ENCODE data around the gene CRYBG1.
"Not testable (repeated sequence)": the region's sequence is repeated elsewhere in the genome, so short reads cannot be mapped to it uniquely, and the experiment has no call there.

Gene CRYBG1

GRCh38 chr6:106372838-106373501 is 12.5 kb downstream of the CRYBG1 start:
- no peak for DNase-seq
- in situ Hi-C loops (cut with MboI; ENCODE audit: low pct_unique_long_range_greater_than_20kb, low sequenced_read_pairs), result loop anchor here (25.0 kb wide), 1 partner anchor 189 kb away; no protein-coding TSS in a partner anchor

GRCh38 chr6:106373502-106374239 is 13.2 kb downstream of the CRYBG1 start:
- DNase-seq, result no peak
- in situ Hi-C loops (cut with MboI; ENCODE audit: low pct_unique_long_range_greater_than_20kb, low sequenced_read_pairs), result loop anchor here (25.0 kb wide), 1 partner anchor 189 kb away; no protein-coding TSS in a partner anchor

- in situ Hi-C loops (cut with MboI; ENCODE audit: low pct_unique_long_range_greater_than_20kb, low sequenced_read_pairs), result no loop called here
- no peak for DNase-seq
Measured at GRCh38 chr6:106377061-106377540, 16.6 kb downstream of the CRYBG1 start.

GRCh38 chr6:106379951-106380350 is 19.4 kb downstream of the CRYBG1 start:
- in situ Hi-C loops (cut with MboI; ENCODE audit: low pct_unique_long_range_greater_than_20kb, low sequenced_read_pairs), result no loop called here
- DNase-seq, result no peak

GRCh38 chr6:106380407-106380806 is 19.9 kb downstream of the CRYBG1 start:
- in situ Hi-C loops (cut with MboI; ENCODE audit: low pct_unique_long_range_greater_than_20kb, low sequenced_read_pairs), result no loop called here
- DNase-seq, result no peak

GRCh38 chr6:106381223-106381622 is 20.7 kb downstream of the CRYBG1 start:
- DNase-seq, result no peak
- in situ Hi-C loops (cut with MboI; ENCODE audit: low pct_unique_long_range_greater_than_20kb, low sequenced_read_pairs), result no loop called here

GRCh38 chr6:106381881-106382280 is 21.4 kb downstream of the CRYBG1 start:
- in situ Hi-C loops (cut with MboI; ENCODE audit: low pct_unique_long_range_greater_than_20kb, low sequenced_read_pairs), result no loop called here
- no peak for DNase-seq

- DNase-seq, result no peak
- in situ Hi-C loops (cut with MboI; ENCODE audit: low pct_unique_long_range_greater_than_20kb, low sequenced_read_pairs), result no loop called here
Measured at GRCh38 chr6:106383573-106383972, 23.1 kb downstream of the CRYBG1 start.

GRCh38 chr6:106385530-106385929 is 25.0 kb downstream of the CRYBG1 start:
- in situ Hi-C loops (cut with MboI; ENCODE audit: low pct_unique_long_range_greater_than_20kb, low sequenced_read_pairs), result no loop called here
- no peak for DNase-seq

- in situ Hi-C loops (cut with MboI; ENCODE audit: low pct_unique_long_range_greater_than_20kb, low sequenced_read_pairs), result no loop called here
- DNase-seq, result no peak
Measured at GRCh38 chr6:106387875-106388274, 27.4 kb downstream of the CRYBG1 start.

GRCh38 chr6:106390088-106390487 is 29.6 kb downstream of the CRYBG1 start:
- in situ Hi-C loops (cut with MboI; ENCODE audit: low pct_unique_long_range_greater_than_20kb, low sequenced_read_pairs), result no loop called here
- no peak for DNase-seq

- DNase-seq, result no peak
- in situ Hi-C loops (cut with MboI; ENCODE audit: low pct_unique_long_range_greater_than_20kb, low sequenced_read_pairs), result no loop called here
Measured at GRCh38 chr6:106396426-106397220, 36.1 kb downstream of the CRYBG1 start.

- in situ Hi-C loops (cut with MboI; ENCODE audit: low pct_unique_long_range_greater_than_20kb, low sequenced_read_pairs), result no loop called here
- DNase-seq, result no peak
Measured at GRCh38 chr6:106397431-106397830, 36.9 kb downstream of the CRYBG1 start.

- DNase-seq, result no peak
- in situ Hi-C loops (cut with MboI; ENCODE audit: low pct_unique_long_range_greater_than_20kb, low sequenced_read_pairs), result no loop called here
Measured at GRCh38 chr6:106398621-106399020, 38.1 kb downstream of the CRYBG1 start.

GRCh38 chr6:106405044-106405443 is 44.5 kb downstream of the CRYBG1 start:
- in situ Hi-C loops (cut with MboI; ENCODE audit: low pct_unique_long_range_greater_than_20kb, low sequenced_read_pairs); DNase-seq: not testable (repeated sequence)

- no peak for DNase-seq
- in situ Hi-C loops (cut with MboI; ENCODE audit: low pct_unique_long_range_greater_than_20kb, low sequenced_read_pairs), result no loop called here
Measured at GRCh38 chr6:106411056-106411455, 50.5 kb downstream of the CRYBG1 start.

GRCh38 chr6:106411643-106412200 is 51.2 kb downstream of the CRYBG1 start:
- DNase-seq, result no peak
- in situ Hi-C loops (cut with MboI; ENCODE audit: low pct_unique_long_range_greater_than_20kb, low sequenced_read_pairs), result no loop called here

GRCh38 chr6:106413016-106413415 is 52.5 kb downstream of the CRYBG1 start:
- in situ Hi-C loops (cut with MboI; ENCODE audit: low pct_unique_long_range_greater_than_20kb, low sequenced_read_pairs), result no loop called here
- no peak for DNase-seq

GRCh38 chr6:106413722-106414121 is 53.2 kb downstream of the CRYBG1 start:
- in situ Hi-C loops (cut with MboI; ENCODE audit: low pct_unique_long_range_greater_than_20kb, low sequenced_read_pairs), result no loop called here
- no peak for DNase-seq

All from KBM-7 (cell line).